ENCODE data around the gene GLI1.
"Not testable (repeated sequence)": the region's sequence is repeated elsewhere in the genome, so short reads cannot be mapped to it uniquely, and the experiment has no call there.

Gene GLI1

GRCh38 chr12:57517718-57518117 lies 58.1 kb downstream of the GLI1 start:
- H3K9me3 Mint-ChIP-seq, DNase-seq, H3K27me3 Mint-ChIP-seq: not testable (repeated sequence)
- Mint-ChIP-seq H3K36me3 (ENCODE audit: low read depth) (peaks cover 76% of the 10 kb centered on the region), H3K4me1 (ENCODE audit: low read depth) (peaks cover 52% of the 10 kb centered on the region), H3K27ac (peak overlapping the region; percentile 100), H3K4me3 (peak overlapping the region; percentile 94)

GRCh38 chr12:57518176-57518919 lies 58.8 kb downstream of the GLI1 start:
- Mint-ChIP-seq H3K9me3 (no peaks in the 10 kb centered on the region), H3K27ac (peak overlapping the region; percentile 100), H3K4me1 (ENCODE audit: low read depth) (peaks cover 55% of the 10 kb centered on the region), H3K36me3 (ENCODE audit: low read depth) (peaks cover 72% of the 10 kb centered on the region), H3K4me3 (peak overlapping the region; percentile 94), H3K27me3 (no peaks in the 10 kb centered on the region)
- no peak for DNase-seq

- Mint-ChIP-seq H3K27me3 (no peaks in the 10 kb centered on the region), H3K36me3 (ENCODE audit: low read depth) (peaks cover 73% of the 10 kb centered on the region), H3K27ac (peak overlapping the region; percentile 100), H3K4me1 (ENCODE audit: low read depth) (peaks cover 63% of the 10 kb centered on the region), H3K9me3 (no peaks in the 10 kb centered on the region), H3K4me3 (peak overlapping the region; percentile 94)
- no peak for DNase-seq
These were observed 59.6 kb downstream of the GLI1 start for GRCh38 chr12:57518920-57519795.

- Mint-ChIP-seq H3K36me3 (ENCODE audit: low read depth) (peaks cover 73% of the 10 kb centered on the region), H3K4me1 (ENCODE audit: low read depth) (peaks cover 67% of the 10 kb centered on the region), H3K27ac (peak overlapping the region; percentile 100), H3K9me3 (no peaks in the 10 kb centered on the region), H3K4me3 (peak overlapping the region; percentile 94), H3K27me3 (no peaks in the 10 kb centered on the region)
- peak; percentile 68 for DNase-seq
These were observed 60.1 kb downstream of the GLI1 start for GRCh38 chr12:57519796-57520052.

- H3K4me1 Mint-ChIP-seq (ENCODE audit: low read depth) = peaks cover 71% of the 10 kb centered on the region
- no peaks in the 10 kb centered on the region for H3K9me3 Mint-ChIP-seq
- peak within 1 kb of the TSS; percentile 100 for H3K27ac Mint-ChIP-seq
- peaks cover 73% of the 10 kb centered on the region for H3K36me3 Mint-ChIP-seq (ENCODE audit: low read depth)
- no peaks in the 10 kb centered on the region for H3K27me3 Mint-ChIP-seq
- peak within 1 kb of the TSS; percentile 94 for H3K4me3 Mint-ChIP-seq
- DNase-seq = peak; percentile 99
These were observed 60.7 kb downstream of the GLI1 start, which contains the start of gene DDIT3 for GRCh38 chr12:57520053-57520818. DDIT3 (minus strand) TSS chr12:57520514; CDS start chr12:57517406, 3,108 bp downstream.

- H3K27me3 Mint-ChIP-seq = no peaks in the 10 kb centered on the region
- H3K27ac Mint-ChIP-seq = peak overlapping the region; percentile 100
- H3K9me3 Mint-ChIP-seq = no peaks in the 10 kb centered on the region
- peaks cover 67% of the 10 kb centered on the region for H3K4me1 Mint-ChIP-seq (ENCODE audit: low read depth)
- peaks cover 71% of the 10 kb centered on the region for H3K36me3 Mint-ChIP-seq (ENCODE audit: low read depth)
- H3K4me3 Mint-ChIP-seq = peak overlapping the region; percentile 94
- DNase-seq = peak; percentile 61
These were observed 62.0 kb downstream of the GLI1 start for GRCh38 chr12:57521525-57522010.
